Subcutaneous adipose tissue (tissue), 4 donors: ENCODE measurements around the gene QRICH2. TPM values are rescaled to one million over a fixed set of nuclear protein-coding genes. Genes with fewer than 3 reads are reported as not detected.

Experiments
- CTCF ChIP-seq: fragments of 450-650 bp; IDR thresholded peaks from one replicate; pipeline ENCODE4 v1.5.1; 2016; ENCODE audit warnings: low read depth, mild to moderate bottlenecking, control low read depth, antibody characterized with exemption, moderate library complexity
- total RNA-seq, 4 donors: library from RNA; depleted of rRNA; stranded (reverse); fragments of >200 nt; gene quantifications; one replicate each; pipeline ENCODE4 v1.1.0, GENCODE V29; 2016

QRICH2 gene
- total RNA-seq, 4 donors from 2014 or later: 0.33 to 2.2 (median 1.4) TPM

GRCh38 chr17:76304226-76305134 is 3.6 kb downstream of the QRICH2 start:
- TF ChIP-seq CTCF: no peak

GRCh38 chr17:76297436-76297835 is 10.6 kb downstream of the QRICH2 start:
- no peak for TF ChIP-seq CTCF

- TF ChIP-seq CTCF: no peak
These were observed 11.2 kb downstream of the QRICH2 start for GRCh38 chr17:76296889-76297288.

- no peak for TF ChIP-seq CTCF
These were observed 11.9 kb downstream of the QRICH2 start for GRCh38 chr17:76296186-76296585.

GRCh38 chr17:76293106-76293505 is 15.0 kb downstream of the QRICH2 start:
- TF ChIP-seq CTCF: no peak

GRCh38 chr17:76292567-76292966 is 15.5 kb downstream of the QRICH2 start:
- no peak for TF ChIP-seq CTCF

- TF ChIP-seq CTCF: no peak
These were observed 26.3 kb downstream of the QRICH2 start for GRCh38 chr17:76281573-76282371.
